ENCODE results near the gene NDUFS1. TPM values are rescaled to one million over a fixed set of nuclear protein-coding genes. Genes with fewer than 3 reads are reported as not detected.

The NDUFS1 gene
- total RNA-seq, 1 experiment from 2014 or later, result 102 TPM

- WGBS (ENCODE audit: extremely low coverage, insufficient read length, low lambda C conversion rate), result no CpG with 5 or more reads among the region's 16 CpGs
- DNase-seq, result peak; percentile 35
- no peaks in the 10 kb centered on the region for H3K27me3 ChIP-seq (ENCODE audit: insufficient read depth, low read length)
- H3K79me2 ChIP-seq (ENCODE audit: insufficient read depth, low read length), result no peaks in the 10 kb centered on the region
- no peak overlapping the region for H3T11ph ChIP-seq (ENCODE audit: low read length)
- no peak overlapping the region for H4K5ac ChIP-seq (ENCODE audit: insufficient read length, low read depth, low read length)
- H3K4ac ChIP-seq (ENCODE audit: low read depth, low read length), result no peak overlapping the region
- H3K27ac ChIP-seq (ENCODE audit: insufficient read length, low read depth, low read length), result no peak overlapping the region
- no peak overlapping the region for H3K14ac ChIP-seq (ENCODE audit: insufficient read depth, low read length)
- no peak overlapping the region for H2BK20ac ChIP-seq (ENCODE audit: low read depth, low read length, poor library complexity, severe bottlenecking)
- no peak overlapping the region for H2BK120ac ChIP-seq (ENCODE audit: low read depth, low read length, poor library complexity, severe bottlenecking)
- peak overlapping the region; percentile 11 for H3K18ac ChIP-seq (ENCODE audit: insufficient read length, low read depth, low read length)
- H3K4me1 Mint-ChIP-seq, result peaks cover 11 to 16% of the 10 kb centered on the region in 2 experiments
- H3K79me1 ChIP-seq (ENCODE audit: insufficient read depth, low read depth, low read length, poor library complexity, severe bottlenecking), result no peaks in the 10 kb centered on the region
- H3K23me2 ChIP-seq (ENCODE audit: insufficient read length, low read depth, low read length, poor library complexity, severe bottlenecking), result no peaks in the 10 kb centered on the region
- no peak overlapping the region for H3K9ac ChIP-seq (ENCODE audit: extremely low read depth, insufficient read length, low read length)
- no peaks in the 10 kb centered on the region for H4K20me1 ChIP-seq (ENCODE audit: control insufficient read depth, insufficient read depth, insufficient read length)
- no peak overlapping the region for H4K8ac ChIP-seq (replicated peaks; ENCODE audit: insufficient read length, low read depth, low read length)
- no peak overlapping the region for H2BK5ac ChIP-seq (ENCODE audit: insufficient read length, low read length)
- H3K9me3 Mint-ChIP-seq, result no peaks in the 10 kb centered on the region
- no peak overlapping the region for H3K4me3 Mint-ChIP-seq
- TF ChIP-seq, protein P1, sequence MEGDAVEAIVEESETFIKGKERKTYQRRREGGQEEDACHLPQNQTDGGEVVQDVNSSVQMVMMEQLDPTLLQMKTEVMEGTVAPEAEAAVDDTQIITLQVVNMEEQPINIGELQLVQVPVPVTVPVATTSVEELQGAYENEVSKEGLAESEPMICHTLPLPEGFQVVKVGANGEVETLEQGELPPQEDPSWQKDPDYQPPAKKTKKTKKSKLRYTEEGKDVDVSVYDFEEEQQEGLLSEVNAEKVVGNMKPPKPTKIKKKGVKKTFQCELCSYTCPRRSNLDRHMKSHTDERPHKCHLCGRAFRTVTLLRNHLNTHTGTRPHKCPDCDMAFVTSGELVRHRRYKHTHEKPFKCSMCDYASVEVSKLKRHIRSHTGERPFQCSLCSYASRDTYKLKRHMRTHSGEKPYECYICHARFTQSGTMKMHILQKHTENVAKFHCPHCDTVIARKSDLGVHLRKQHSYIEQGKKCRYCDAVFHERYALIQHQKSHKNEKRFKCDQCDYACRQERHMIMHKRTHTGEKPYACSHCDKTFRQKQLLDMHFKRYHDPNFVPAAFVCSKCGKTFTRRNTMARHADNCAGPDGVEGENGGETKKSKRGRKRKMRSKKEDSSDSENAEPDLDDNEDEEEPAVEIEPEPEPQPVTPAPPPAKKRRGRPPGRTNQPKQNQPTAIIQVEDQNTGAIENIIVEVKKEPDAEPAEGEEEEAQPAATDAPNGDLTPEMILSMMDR (conservative IDR thresholded peaks at IDR 0.05), result no peak
- no peak overlapping the region for H2BK12ac ChIP-seq (ENCODE audit: insufficient read length, low read depth, low read length)
- no peak overlapping the region for H3K27ac Mint-ChIP-seq
- no peak overlapping the region for H2BK15ac ChIP-seq (ENCODE audit: low read depth, low read length)
- H3K9me3 ChIP-seq (ENCODE audit: control insufficient read depth, low read depth, low read length), result no peaks in the 10 kb centered on the region
- H3K4me2 ChIP-seq (ENCODE audit: insufficient read depth, insufficient read length, low read length), result no peak overlapping the region
- no peak overlapping the region for H4K91ac ChIP-seq (ENCODE audit: insufficient read length, low read depth, low read length)
- H3K4me1 ChIP-seq (ENCODE audit: insufficient read depth, low read length), result peaks cover 4% of the 10 kb centered on the region; the same call in 1 of the 2 replicates
- no peaks in the 10 kb centered on the region for H3K36me3 Mint-ChIP-seq (ENCODE audit: insufficient read depth in 1 of 3, low read depth in 3 of 3)
- H3K23ac ChIP-seq (ENCODE audit: insufficient read length, low read depth, low read length), result no peak overlapping the region
- H2AFZ ChIP-seq (ENCODE audit: low read length), result no peak overlapping the region
- H3K27me3 Mint-ChIP-seq (ENCODE audit: low read depth), result no peaks in the 10 kb centered on the region
- H2AK5ac ChIP-seq (ENCODE audit: insufficient read length, low read length), result no peak overlapping the region
- no peak overlapping the region for H3K56ac ChIP-seq (ENCODE audit: insufficient read length, low read depth, low read length)
These were observed 43.2 kb upstream of the NDUFS1 start for GRCh38 chr2:206202446-206202845.
